Activated CD8-positive, alpha-beta T cell treated with anti-CD3 and anti-CD28 coated beads for 36 hours (primary cell): Measurements from ENCODE around the gene MBNL1. TPM values are rescaled to one million over a fixed set of nuclear protein-coding genes. Genes with fewer than 3 reads are reported as not detected.

Experiments used
- ATAC-seq: fragments of 200-7000 bp; cut with Tn5 transposase; one replicate; pipeline ENCODE4 v1.10.0; 2021; ENCODE audit warnings: mild to moderate bottlenecking, moderate library complexity
- CTCF ChIA-PET: fragments of 350-600 bp; sonication (Branson Sonifier 250); formaldehyde crosslinking; loops from one replicate; lab custom pipeline; 2021; ENCODE audit warnings: antibody characterized with exemption; lab: Charles Lee
- POLR2A ChIA-PET: fragments of 350-600 bp; sonication (Branson Sonifier 250); formaldehyde crosslinking; loops from one replicate; lab custom pipeline; 2021; ENCODE audit warnings: antibody characterized with exemption; lab: Charles Lee
- DNase-seq: peaks from one replicate; pipeline ENCODE4 v3.0.0-alpha.2; 2020
- H3K27ac Mint-ChIP-seq: one replicate; pipeline ENCODE4 v1.8.0; 2021; ENCODE audit warnings: mild to moderate bottlenecking, mixed read lengths
- H3K27me3 Mint-ChIP-seq: one replicate; pipeline ENCODE4 v1.8.0; 2021; ENCODE audit warnings: mixed read lengths
- H3K36me3 Mint-ChIP-seq: one replicate; pipeline ENCODE4 v1.8.0; 2021; ENCODE audit warnings: low read depth, mixed read lengths
- H3K4me1 Mint-ChIP-seq: one replicate; pipeline ENCODE4 v1.8.0; 2021; ENCODE audit warnings: low read depth, mixed read lengths
- H3K4me3 Mint-ChIP-seq: one replicate; pipeline ENCODE4 v1.8.0; 2021; ENCODE audit warnings: mild to moderate bottlenecking, moderate library complexity, mixed read lengths
- H3K9me3 Mint-ChIP-seq: one replicate; pipeline ENCODE4 v1.8.0; 2021; ENCODE audit warnings: mixed read lengths
- CTCF ChIP-seq: fragments of 200-600 bp; IDR thresholded peaks from one replicate; pipeline ENCODE4 v1.8.0; 2022; ENCODE audit warnings: antibody characterized with exemption, mild to moderate bottlenecking
- intact Hi-C: fragments of 100-400 bp; cut with micrococcal nuclease; formaldehyde crosslinking; loops from one replicate; pipeline ENCODE4 v1.10.0; 2022
- total RNA-seq, 2 experiments: library from RNA; stranded (reverse); gene quantifications; one replicate each; pipeline ENCODE4 v1.2.3, GENCODE V29; 2021

MBNL1 gene
- total RNA-seq, 2 experiments from 2014 or later: 341 to 360 TPM

DNA sequence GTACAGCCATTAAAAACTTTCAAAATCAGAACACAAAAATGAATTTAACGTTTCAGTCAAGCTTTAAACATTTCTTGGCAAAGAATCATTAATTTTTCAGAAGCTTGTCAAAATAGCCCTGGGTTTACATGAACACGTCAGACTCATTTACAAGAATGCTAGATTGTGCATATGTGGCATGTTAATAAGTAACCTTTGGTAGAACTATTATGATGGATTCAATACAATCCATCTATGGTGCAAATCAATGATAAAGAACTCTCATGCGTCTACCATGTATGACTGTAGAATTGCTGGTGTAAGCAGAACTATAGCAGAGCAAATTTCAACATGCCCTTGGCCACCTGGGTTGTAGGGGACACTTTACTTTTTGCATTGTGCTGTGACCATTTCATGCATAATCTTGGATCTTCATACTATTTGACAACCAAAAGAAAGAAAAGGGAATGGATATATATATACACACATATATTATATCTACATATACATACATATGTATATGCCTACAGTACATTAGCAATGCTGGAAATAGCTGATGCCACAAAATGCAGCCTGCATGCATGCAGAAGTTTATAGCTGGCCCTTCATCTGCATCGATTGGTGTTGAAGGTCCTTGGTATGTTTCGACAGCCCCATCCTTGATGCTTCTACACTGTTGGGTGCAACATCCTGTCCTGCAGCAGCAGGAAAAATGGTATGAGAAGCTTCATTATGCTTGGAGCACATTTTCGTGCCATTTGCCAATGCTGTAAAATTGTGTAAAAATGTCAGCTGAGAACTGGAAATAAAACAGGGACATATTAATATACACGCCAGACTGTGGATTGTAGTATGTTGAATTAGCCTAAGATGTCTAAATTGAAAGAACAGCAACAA, 189.0 kb downstream of the MBNL1 start:
- DNase-seq (no peak), ATAC-seq (no peak)
- Mint-ChIP-seq H3K9me3 (no peaks in the 10 kb centered on the region), H3K36me3 (peaks cover 47% of the 10 kb centered on the region), H3K27me3 (no peaks in the 10 kb centered on the region), H3K27ac (peak overlapping the region; percentile 80), H3K4me1 (peaks cover 50% of the 10 kb centered on the region), H3K4me3 (no peak overlapping the region)
- TF ChIP-seq CTCF: no peak
- intact Hi-C loops: no loop called here
- ChIA-PET POLR2A (interaction anchor here (0.7 to 0.8 kb wide), 2 partner anchors 9 to 14 kb away, joined by 3 read pairs; no protein-coding TSS in a partner anchor), CTCF (interaction anchor here (1.1 to 2.6 kb wide), 6 partner anchors 9 to 274 kb away, joined by 3 to 11 read pairs (median 6); no protein-coding TSS in a partner anchor)

- Mint-ChIP-seq H3K4me3 (no peak overlapping the region), H3K27ac (peak overlapping the region; percentile 80), H3K9me3 (no peaks in the 10 kb centered on the region), H3K27me3 (no peaks in the 10 kb centered on the region), H3K4me1 (peaks cover 46% of the 10 kb centered on the region), H3K36me3 (peaks cover 47% of the 10 kb centered on the region)
- no peak for TF ChIP-seq CTCF
- peak; percentile 59 for ATAC-seq
- intact Hi-C loops: no loop called here
- POLR2A ChIA-PET: interaction anchor here (0.7 to 0.8 kb wide), 2 partner anchors 8 to 13 kb away, joined by 3 read pairs; no protein-coding TSS in a partner anchor
- peak; percentile 69 for DNase-seq
- CTCF ChIA-PET: interaction anchor here (1.1 to 2.6 kb wide), 6 partner anchors 8 to 275 kb away, joined by 3 to 11 read pairs (median 6); no protein-coding TSS in a partner anchor
Measured at GRCh38 chr3:152458376-152459117, 189.8 kb downstream of the MBNL1 start.

DNA sequence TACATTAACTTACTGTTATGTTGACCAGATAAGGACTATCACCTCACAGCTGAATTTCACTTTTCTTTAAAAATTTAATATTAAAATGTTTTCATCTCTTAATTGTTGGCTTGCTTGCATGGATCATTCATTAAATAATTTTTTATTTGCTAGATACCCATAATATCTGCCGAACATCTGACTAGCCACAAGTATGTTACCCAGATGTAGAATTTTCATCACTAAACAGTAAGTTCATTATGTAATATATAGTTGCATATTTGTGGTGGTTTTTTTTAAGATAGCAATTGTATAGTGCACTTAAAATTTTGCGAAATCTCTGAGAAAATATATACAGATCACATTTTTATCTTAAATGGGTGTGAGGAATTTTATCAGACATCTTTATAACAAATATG, 190.4 kb downstream of the MBNL1 start:
- H3K9me3 Mint-ChIP-seq: no peaks in the 10 kb centered on the region
- no peak for TF ChIP-seq CTCF
- H3K4me3 Mint-ChIP-seq: no peak overlapping the region
- POLR2A ChIA-PET: no interaction called here
- peaks cover 43% of the 10 kb centered on the region for H3K4me1 Mint-ChIP-seq
- DNase-seq (no peak), ATAC-seq (no peak)
- H3K27ac Mint-ChIP-seq: no peak overlapping the region
- CTCF ChIA-PET: interaction anchor here (1.6 to 2.6 kb wide), 4 partner anchors 11 to 275 kb away, joined by 3 to 11 read pairs (median 6); no protein-coding TSS in a partner anchor
- H3K36me3 Mint-ChIP-seq: peaks cover 49% of the 10 kb centered on the region
- intact Hi-C loops: no loop called here
- no peaks in the 10 kb centered on the region for H3K27me3 Mint-ChIP-seq

GRCh38 chr3:152459572-152459971, 190.8 kb downstream of the MBNL1 start:
- no peak for ATAC-seq
- intact Hi-C loops: no loop called here
- DNase-seq: no peak
- ChIA-PET POLR2A (no interaction called here), CTCF (interaction anchor here (1.0 kb wide), 1 partner anchor 388 kb away, joined by 3 read pairs; no protein-coding TSS in a partner anchor)
- H3K4me3 Mint-ChIP-seq: no peak overlapping the region
- H3K4me1 Mint-ChIP-seq: peaks cover 41% of the 10 kb centered on the region
- peaks cover 48% of the 10 kb centered on the region for H3K36me3 Mint-ChIP-seq
- TF ChIP-seq CTCF: no peak
- no peaks in the 10 kb centered on the region for H3K27me3 Mint-ChIP-seq
- H3K27ac Mint-ChIP-seq: peak overlapping the region; percentile 67
- H3K9me3 Mint-ChIP-seq: no peaks in the 10 kb centered on the region
